Activated CD4-positive, alpha-beta memory T cell treated with anti-CD3 and anti-CD28 coated beads for 36 hours (primary cell): Measurements from ENCODE around the gene PARN. TPM values are rescaled to one million over a fixed set of nuclear protein-coding genes. Genes with fewer than 3 reads are reported as not detected.
"Not testable (repeated sequence)": the region's sequence is repeated elsewhere in the genome, so short reads cannot be mapped to it uniquely, and the experiment has no call there.

Experiments used
- CTCF ChIA-PET: fragments of 350-600 bp; sonication (Branson Sonifier 250); formaldehyde crosslinking; loops from one replicate; lab custom pipeline; 2021; ENCODE audit warnings: antibody characterized with exemption, inconsistent platforms; lab: Charles Lee
- POLR2A ChIA-PET: fragments of 350-600 bp; sonication (Branson Sonifier 250); formaldehyde crosslinking; loops from one replicate; lab custom pipeline; 2021; ENCODE audit warnings: antibody characterized with exemption; lab: Charles Lee
- DNase-seq: peaks from one replicate; pipeline ENCODE4 v3.0.0-alpha.2; 2020
- H3K27ac Mint-ChIP-seq: one replicate; pipeline ENCODE4 v1.8.0; 2021; ENCODE audit warnings: mixed read lengths
- H3K27me3 Mint-ChIP-seq: one replicate; pipeline ENCODE4 v1.8.0; 2021; ENCODE audit warnings: mixed read lengths
- H3K36me3 Mint-ChIP-seq: one replicate; pipeline ENCODE4 v1.8.0; 2021; ENCODE audit warnings: mixed read lengths
- H3K4me1 Mint-ChIP-seq: one replicate; pipeline ENCODE4 v1.8.0; 2021; ENCODE audit warnings: low read depth, mixed read lengths
- H3K4me3 Mint-ChIP-seq: one replicate; pipeline ENCODE4 v1.8.0; 2021; ENCODE audit warnings: mild to moderate bottlenecking, mixed read lengths
- H3K9me3 Mint-ChIP-seq: one replicate; pipeline ENCODE4 v1.8.0; 2021; ENCODE audit warnings: mixed read lengths
- intact Hi-C: fragments of 100-400 bp; cut with micrococcal nuclease; formaldehyde crosslinking; loops from one replicate; pipeline ENCODE4 v1.15.1; 2023
- total RNA-seq, 2 experiments: library from RNA; stranded (reverse); gene quantifications; one replicate each; pipeline ENCODE4 v1.2.3, GENCODE V29; 2021

PARN gene
- total RNA-seq, 2 experiments from 2014 or later, result 43.4 to 44.2 TPM

GRCh38 chr16:14427371-14427948, 202.6 kb downstream of the PARN start:
- no peak overlapping the region for H3K27ac Mint-ChIP-seq
- no peak for DNase-seq
- no peaks in the 10 kb centered on the region for H3K9me3 Mint-ChIP-seq
- no peaks in the 10 kb centered on the region for H3K27me3 Mint-ChIP-seq
- intact Hi-C loops, result no loop called here
- no peaks in the 10 kb centered on the region for H3K4me1 Mint-ChIP-seq
- POLR2A ChIA-PET, result no interaction called here
- peaks cover 9% of the 10 kb centered on the region for H3K36me3 Mint-ChIP-seq
- CTCF ChIA-PET, result no interaction called here
- H3K4me3 Mint-ChIP-seq, result no peak overlapping the region

GRCh38 chr16:14424595-14424994, 205.5 kb downstream of the PARN start:
- H3K27me3 Mint-ChIP-seq, result no peaks in the 10 kb centered on the region
- H3K27ac Mint-ChIP-seq, result no peak overlapping the region
- DNase-seq, result no peak
- H3K4me3 Mint-ChIP-seq, result no peak overlapping the region
- no peaks in the 10 kb centered on the region for H3K9me3 Mint-ChIP-seq
- H3K4me1 Mint-ChIP-seq, result no peaks in the 10 kb centered on the region
- ChIA-PET CTCF (no interaction called here), POLR2A (no interaction called here)
- intact Hi-C loops, result no loop called here
- peaks cover 1% of the 10 kb centered on the region for H3K36me3 Mint-ChIP-seq

GRCh38 chr16:14423344-14423743, 206.7 kb downstream of the PARN start:
- CTCF ChIA-PET, result no interaction called here
- H3K27ac Mint-ChIP-seq, result no peak overlapping the region
- H3K4me3 Mint-ChIP-seq, result no peak overlapping the region
- no peaks in the 10 kb centered on the region for H3K27me3 Mint-ChIP-seq
- peaks cover 1% of the 10 kb centered on the region for H3K36me3 Mint-ChIP-seq
- no peak for DNase-seq
- no peaks in the 10 kb centered on the region for H3K4me1 Mint-ChIP-seq
- no peaks in the 10 kb centered on the region for H3K9me3 Mint-ChIP-seq
- intact Hi-C loops, result no loop called here
- POLR2A ChIA-PET, result no interaction called here

GRCh38 chr16:14420721-14421488, 209.2 kb downstream of the PARN start:
- no peaks in the 10 kb centered on the region for H3K4me1 Mint-ChIP-seq
- H3K27ac Mint-ChIP-seq, result no peak overlapping the region
- no peak for DNase-seq
- H3K9me3 Mint-ChIP-seq, result no peaks in the 10 kb centered on the region
- ChIA-PET CTCF (no interaction called here), POLR2A (no interaction called here)
- H3K4me3 Mint-ChIP-seq, result no peak overlapping the region
- H3K36me3 Mint-ChIP-seq, result no peaks in the 10 kb centered on the region
- no peaks in the 10 kb centered on the region for H3K27me3 Mint-ChIP-seq
- intact Hi-C loops, result no loop called here

- H3K36me3 Mint-ChIP-seq, H3K4me1 Mint-ChIP-seq, H3K27me3 Mint-ChIP-seq, CTCF ChIA-PET, DNase-seq, H3K27ac Mint-ChIP-seq, intact Hi-C loops, H3K4me3 Mint-ChIP-seq, POLR2A ChIA-PET, H3K9me3 Mint-ChIP-seq: not testable (repeated sequence)
These were observed 209.8 kb downstream of the PARN start for GRCh38 chr16:14420243-14420642.

- no peaks in the 10 kb centered on the region for H3K9me3 Mint-ChIP-seq
- ChIA-PET POLR2A (no interaction called here), CTCF (no interaction called here)
- intact Hi-C loops, result no loop called here
- no peaks in the 10 kb centered on the region for H3K27me3 Mint-ChIP-seq
- no peak overlapping the region for H3K27ac Mint-ChIP-seq
- no peaks in the 10 kb centered on the region for H3K4me1 Mint-ChIP-seq
- no peaks in the 10 kb centered on the region for H3K36me3 Mint-ChIP-seq
- H3K4me3 Mint-ChIP-seq, result no peak overlapping the region
- DNase-seq, result no peak
These were observed 210.2 kb downstream of the PARN start for GRCh38 chr16:14419817-14420216.

DNA sequence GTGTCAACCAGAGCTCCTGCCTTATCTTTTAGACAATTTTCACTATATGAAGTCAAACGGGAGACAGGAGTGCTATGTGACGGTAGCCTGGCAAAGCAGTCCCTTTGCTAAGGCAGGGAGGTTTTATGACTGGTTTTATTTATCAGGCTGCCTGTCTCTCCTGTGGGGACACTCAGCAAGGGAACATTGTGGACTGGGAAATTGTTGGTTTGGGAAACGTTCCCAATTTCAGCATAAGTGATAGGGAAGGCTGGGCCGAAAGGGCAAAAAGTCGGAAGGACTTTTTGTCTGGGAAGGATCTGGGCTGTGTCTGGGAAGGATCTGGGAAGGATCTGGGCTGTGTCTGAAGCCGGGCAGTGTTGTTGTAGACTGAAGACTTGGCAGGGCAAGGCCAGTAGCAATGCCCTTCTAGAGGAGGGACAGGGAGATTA, 211.2 kb downstream of the PARN start:
- intact Hi-C loops, result no loop called here

DNA sequence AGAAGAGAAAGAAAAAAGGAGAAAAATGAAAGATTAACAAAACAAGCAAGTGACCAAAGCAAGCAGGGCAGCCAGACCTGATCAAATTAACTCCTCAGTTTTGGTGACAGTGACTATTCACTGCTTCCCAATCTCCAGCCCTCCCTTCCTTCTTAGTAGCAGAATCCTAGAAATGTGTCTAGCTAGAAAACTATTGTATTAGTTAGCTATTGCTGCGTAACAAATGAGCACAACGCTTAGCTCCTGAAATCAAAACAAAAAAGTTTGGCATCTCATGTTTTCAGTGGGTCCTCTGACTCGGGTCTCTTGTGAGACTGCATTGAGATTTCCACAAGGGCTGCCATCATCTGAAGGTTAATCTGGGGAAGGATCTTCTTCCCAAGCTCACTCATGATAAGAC, 213.9 kb downstream of the PARN start:
- no peaks in the 10 kb centered on the region for H3K9me3 Mint-ChIP-seq
- H3K27ac Mint-ChIP-seq, result no peak overlapping the region
- POLR2A ChIA-PET, result no interaction called here
- DNase-seq, result no peak
- no peaks in the 10 kb centered on the region for H3K27me3 Mint-ChIP-seq
- H3K36me3 Mint-ChIP-seq, result no peaks in the 10 kb centered on the region
- H3K4me3 Mint-ChIP-seq, result no peak overlapping the region
- intact Hi-C loops, result no loop called here
- H3K4me1 Mint-ChIP-seq, result no peaks in the 10 kb centered on the region
- CTCF ChIA-PET, result no interaction called here

More for the DNA sequence above, 211.2 kb downstream of the PARN start:
- H3K27me3 Mint-ChIP-seq, result no peaks in the 10 kb centered on the region
- CTCF ChIA-PET, result no interaction called here
- no peak overlapping the region for H3K27ac Mint-ChIP-seq
- no peak for DNase-seq
- no peaks in the 10 kb centered on the region for H3K9me3 Mint-ChIP-seq
- H3K36me3 Mint-ChIP-seq, result no peaks in the 10 kb centered on the region
- no peak overlapping the region for H3K4me3 Mint-ChIP-seq
- H3K4me1 Mint-ChIP-seq, result no peaks in the 10 kb centered on the region
- POLR2A ChIA-PET, result no interaction called here

GRCh38 chr16:14415291-14415690, 214.8 kb downstream of the PARN start:
- H3K27ac Mint-ChIP-seq, result no peak overlapping the region
- H3K9me3 Mint-ChIP-seq, result no peaks in the 10 kb centered on the region
- no peaks in the 10 kb centered on the region for H3K36me3 Mint-ChIP-seq
- H3K4me1 Mint-ChIP-seq, result no peaks in the 10 kb centered on the region
- ChIA-PET CTCF (no interaction called here), POLR2A (no interaction called here)
- H3K27me3 Mint-ChIP-seq, result no peaks in the 10 kb centered on the region
- intact Hi-C loops, result no loop called here
- no peak for DNase-seq
- no peak overlapping the region for H3K4me3 Mint-ChIP-seq

DNA sequence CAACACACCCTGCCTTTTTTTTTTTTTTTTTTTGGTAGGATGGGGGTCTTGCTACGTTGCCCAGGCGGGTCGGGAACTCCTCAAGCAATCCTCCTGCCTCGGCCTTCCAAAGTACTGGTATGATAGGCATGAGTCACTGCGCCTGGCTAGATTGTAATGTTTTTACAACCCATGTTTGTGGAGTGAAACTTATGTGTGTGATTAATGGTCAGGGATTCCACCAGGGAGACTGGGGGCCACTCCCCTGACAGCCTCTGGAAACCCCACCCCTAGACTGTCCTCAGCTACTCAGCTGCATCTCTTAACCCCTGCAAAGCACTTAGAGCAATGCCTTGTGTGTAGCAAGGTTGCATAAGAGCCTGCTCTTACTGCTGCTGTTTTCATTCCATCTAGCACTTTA, 220.5 kb downstream of the PARN start:
- intact Hi-C loops, result no loop called here
- Mint-ChIP-seq H3K27me3 (no peaks in the 10 kb centered on the region), H3K9me3 (no peaks in the 10 kb centered on the region), H3K27ac (no peak overlapping the region), H3K4me3 (no peak overlapping the region), H3K36me3 (no peaks in the 10 kb centered on the region), H3K4me1 (peaks cover 2% of the 10 kb centered on the region)
- ChIA-PET POLR2A (no interaction called here), CTCF (no interaction called here)
- no peak for DNase-seq

DNA sequence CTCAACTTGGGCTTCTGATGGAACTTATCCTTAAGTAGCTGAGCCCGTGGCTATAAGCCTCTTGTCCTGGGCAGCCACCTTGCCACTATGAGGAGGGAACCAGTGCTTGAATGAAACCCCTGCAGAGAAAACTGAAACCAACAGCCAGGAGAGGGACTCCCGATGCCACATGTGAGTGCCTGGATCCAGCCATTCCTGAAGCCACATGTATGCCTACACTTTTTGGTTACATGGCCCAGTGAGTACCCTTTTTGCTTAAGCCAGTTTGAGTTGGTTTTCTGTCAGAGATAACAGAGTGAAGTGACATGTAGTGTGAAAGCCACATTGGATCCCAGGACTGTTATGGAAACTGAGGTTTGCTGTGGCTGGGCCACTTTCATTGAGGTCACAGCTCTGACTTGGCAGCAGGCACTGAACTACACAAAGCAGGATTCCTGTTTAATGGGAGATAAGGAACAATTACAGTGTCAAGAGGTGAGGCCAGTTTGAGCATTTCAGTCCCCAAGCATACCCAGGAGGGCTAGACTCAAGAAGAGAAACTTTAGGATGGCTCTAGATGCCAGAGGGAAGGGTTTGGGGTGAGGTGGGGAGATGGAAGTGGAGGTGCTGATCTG, 222.2 kb downstream of the PARN start:
- Mint-ChIP-seq H3K4me3 (no peak overlapping the region), H3K36me3 (no peaks in the 10 kb centered on the region), H3K4me1 (peaks cover 2% of the 10 kb centered on the region), H3K27ac (no peak overlapping the region), H3K27me3 (no peaks in the 10 kb centered on the region), H3K9me3 (no peaks in the 10 kb centered on the region)
- ChIA-PET CTCF (no interaction called here), POLR2A (no interaction called here)
- DNase-seq, result no peak
- intact Hi-C loops, result no loop called here

GRCh38 chr16:14405611-14406537, 224.2 kb downstream of the PARN start:
- intact Hi-C loops, result no loop called here
- ChIA-PET POLR2A (no interaction called here), CTCF (no interaction called here)
- Mint-ChIP-seq H3K27ac (no peak overlapping the region), H3K9me3 (no peaks in the 10 kb centered on the region), H3K27me3 (no peaks in the 10 kb centered on the region), H3K36me3 (no peaks in the 10 kb centered on the region), H3K4me3 (no peak overlapping the region), H3K4me1 (peaks cover 2% of the 10 kb centered on the region)
- DNase-seq, result peak; percentile 32
